Measurements from ENCODE around the gene PRR23E.

The PRR23E gene

GRCh38 chr3:127192576-127193232, at the start of gene PRR23E:
PRR23E (plus strand) TSS chr3:127193131; CDS start chr3:127196686, 3,555 bp downstream.
- DNase-seq (ENCODE audit: low read depth): no peak

GRCh38 chr3:127143172-127143571, 49.8 kb upstream of the PRR23E start:
- DNase-seq (ENCODE audit: low read depth): no peak

- DNase-seq (ENCODE audit: low read depth): no peak
These were observed 48.3 kb upstream of the PRR23E start for GRCh38 chr3:127144631-127145030.

- no peak for DNase-seq (ENCODE audit: low read depth)
These were observed 47.7 kb upstream of the PRR23E start for GRCh38 chr3:127145266-127145665.

GRCh38 chr3:127147291-127147885, 45.5 kb upstream of the PRR23E start:
- no peak for DNase-seq (ENCODE audit: low read depth)

- DNase-seq (ENCODE audit: low read depth): no peak
These were observed 43.2 kb upstream of the PRR23E start for GRCh38 chr3:127149621-127150310.

GRCh38 chr3:127150513-127151250, 42.2 kb upstream of the PRR23E start:
- no peak for DNase-seq (ENCODE audit: low read depth)

- DNase-seq (ENCODE audit: low read depth): no peak
These were observed 41.7 kb upstream of the PRR23E start for GRCh38 chr3:127151251-127151564.

- no peak for DNase-seq (ENCODE audit: low read depth)
These were observed 40.8 kb upstream of the PRR23E start for GRCh38 chr3:127151992-127152650.

- no peak for DNase-seq (ENCODE audit: low read depth)
These were observed 40.0 kb upstream of the PRR23E start for GRCh38 chr3:127152684-127153505.

GRCh38 chr3:127153506-127153815, 39.5 kb upstream of the PRR23E start:
- DNase-seq (ENCODE audit: low read depth): no peak

- no peak for DNase-seq (ENCODE audit: low read depth)
These were observed 36.4 kb upstream of the PRR23E start for GRCh38 chr3:127156338-127157050.

- no peak for DNase-seq (ENCODE audit: low read depth)
These were observed 35.6 kb upstream of the PRR23E start for GRCh38 chr3:127157171-127157828.

GRCh38 chr3:127158614-127159229, 34.2 kb upstream of the PRR23E start:
- no peak for DNase-seq (ENCODE audit: low read depth)

- DNase-seq (ENCODE audit: low read depth): no peak
These were observed 33.4 kb upstream of the PRR23E start for GRCh38 chr3:127159543-127159942.

- DNase-seq (ENCODE audit: low read depth): no peak
These were observed 31.7 kb upstream of the PRR23E start for GRCh38 chr3:127161236-127161635.

GRCh38 chr3:127161973-127162579, 30.9 kb upstream of the PRR23E start:
- no peak for DNase-seq (ENCODE audit: low read depth)

- no peak for DNase-seq (ENCODE audit: low read depth)
These were observed 29.8 kb upstream of the PRR23E start for GRCh38 chr3:127162947-127163645.

- DNase-seq (ENCODE audit: low read depth): no peak
These were observed 28.3 kb upstream of the PRR23E start for GRCh38 chr3:127164615-127165014.

Measured in stimulated activated CD8-positive, alpha-beta memory T cell treated with anti-CD3 and anti-CD28 coated beads, Interleukin-12 subunit alpha, Interleukin-12 subunit beta, amount 100 ng/mL, for 1 hour (primary cell).